Activated naive CD8-positive, alpha-beta T cell treated with anti-CD3 and anti-CD28 coated beads, Interleukin-2, amount 10 ng/mL, durations not matched to agents 7 days and 5 days (primary cell): ENCODE data around the gene SLC12A3. TPM values are rescaled to one million over a fixed set of nuclear protein-coding genes. Genes with fewer than 3 reads are reported as not detected.

Source experiments
- ATAC-seq: fragments of 150-1000 bp; cut with Tn5 transposase; one replicate; pipeline ENCODE4 v1.10.0; 2021; ENCODE audit warnings: low read depth, moderate library complexity
- POLR2A ChIA-PET: fragments of 350-600 bp; sonication (Branson Sonifier 250); formaldehyde crosslinking; loops from one replicate; lab custom pipeline; 2021; ENCODE audit warnings: antibody characterized with exemption; lab: Charles Lee
- DNase-seq: peaks from one replicate; pipeline ENCODE4 v3.0.0; 2021
- H3K27ac Mint-ChIP-seq: one replicate; pipeline ENCODE4 v1.8.0; 2022; ENCODE audit warnings: mild to moderate bottlenecking, mixed read lengths
- H3K27me3 Mint-ChIP-seq: one replicate; pipeline ENCODE4 v1.8.0; 2022; ENCODE audit warnings: mild to moderate bottlenecking, moderate library complexity, mixed read lengths
- H3K36me3 Mint-ChIP-seq: one replicate; pipeline ENCODE4 v1.8.0; 2021; ENCODE audit warnings: mild to moderate bottlenecking, mixed read lengths
- H3K4me1 Mint-ChIP-seq: one replicate; pipeline ENCODE4 v1.8.0; 2021; ENCODE audit warnings: mixed read lengths
- H3K4me3 Mint-ChIP-seq: one replicate; pipeline ENCODE4 v1.8.0; 2022; ENCODE audit warnings: mild to moderate bottlenecking, moderate library complexity, mixed read lengths
- H3K9me3 Mint-ChIP-seq: one replicate; pipeline ENCODE4 v1.8.0; 2021; ENCODE audit warnings: mixed read lengths
- total RNA-seq, 2 experiments: library from RNA; stranded (reverse); gene quantifications; one replicate each; pipeline ENCODE4 v1.2.3, GENCODE V29; 2021

The SLC12A3 gene
- total RNA-seq, 2 experiments from 2014 or later, result not detected

DNA sequence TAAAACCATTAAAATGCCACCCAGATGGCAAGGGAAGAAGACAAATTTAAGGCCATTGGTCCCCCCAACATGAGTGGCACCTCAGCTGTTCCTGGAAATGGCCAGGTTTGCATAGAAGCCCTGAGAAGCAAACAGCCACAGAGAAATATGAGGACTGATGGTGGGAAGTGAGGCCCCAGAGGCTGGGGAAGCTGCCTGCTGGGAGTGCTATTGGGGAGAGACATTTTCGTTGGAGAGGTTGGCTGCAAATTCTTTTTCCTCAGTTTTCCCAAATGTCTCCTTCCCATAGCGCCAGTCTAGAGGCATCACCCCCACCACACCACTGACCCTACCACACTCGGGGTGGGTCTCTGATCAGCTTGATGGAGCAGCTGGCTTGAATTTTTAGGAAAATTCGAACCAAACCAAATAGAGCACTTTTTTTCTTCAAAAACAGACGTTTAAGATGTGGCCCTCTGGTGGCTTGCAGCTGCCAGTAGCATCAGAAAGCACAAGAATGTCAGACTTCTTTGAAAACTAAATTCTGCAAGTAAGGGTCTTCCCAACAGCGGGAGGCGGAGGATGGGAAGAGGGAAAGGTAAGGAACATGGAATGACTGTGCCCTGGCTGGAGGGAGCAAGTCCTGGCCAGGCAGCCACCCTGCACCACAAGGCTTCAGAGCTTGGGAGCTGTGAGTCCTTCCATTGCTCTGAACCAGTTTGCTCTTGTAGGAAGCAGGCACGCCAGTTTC lies 13.2 kb upstream of the SLC12A3 start:
- ATAC-seq, result no peak
- Mint-ChIP-seq H3K4me1 (peaks cover 31% of the 10 kb centered on the region), H3K9me3 (peaks cover 9% of the 10 kb centered on the region), H3K36me3 (peaks cover 15% of the 10 kb centered on the region), H3K27me3 (no peaks in the 10 kb centered on the region), H3K4me3 (no peak overlapping the region), H3K27ac (no peak overlapping the region)
- POLR2A ChIA-PET, result interaction anchor here (0.6 to 1.7 kb wide), 3 partner anchors 23 to 93 kb away, joined by 3 to 4 read pairs (median 4); no protein-coding TSS in a partner anchor
- DNase-seq, result no peak

DNA sequence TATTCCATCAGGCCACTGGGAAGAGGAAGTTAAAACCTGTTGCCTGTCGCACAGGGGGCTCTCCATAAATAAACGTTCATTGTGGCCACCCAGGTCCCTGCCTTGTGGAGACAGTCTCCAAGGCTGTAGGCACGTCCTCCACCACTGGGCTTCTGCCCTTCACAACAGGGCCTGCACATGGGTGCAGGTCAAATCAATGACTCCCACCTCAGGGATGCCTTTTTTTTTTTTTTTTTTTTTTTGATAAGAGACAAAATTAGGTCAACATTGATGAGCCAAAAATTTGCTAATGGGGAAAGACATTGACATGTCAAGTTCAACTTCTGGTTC lies 12.6 kb upstream of the SLC12A3 start:
- Mint-ChIP-seq H3K27me3 (no peaks in the 10 kb centered on the region), H3K4me1 (peaks cover 29% of the 10 kb centered on the region), H3K27ac (no peak overlapping the region), H3K4me3 (no peak overlapping the region), H3K9me3 (peaks cover 8% of the 10 kb centered on the region), H3K36me3 (peaks cover 12% of the 10 kb centered on the region)
- ATAC-seq, result no peak
- POLR2A ChIA-PET, result interaction anchor here (1.7 kb wide), 1 partner anchor 24 kb away, joined by 4 read pairs; no protein-coding TSS in a partner anchor
- DNase-seq, result no peak

DNA sequence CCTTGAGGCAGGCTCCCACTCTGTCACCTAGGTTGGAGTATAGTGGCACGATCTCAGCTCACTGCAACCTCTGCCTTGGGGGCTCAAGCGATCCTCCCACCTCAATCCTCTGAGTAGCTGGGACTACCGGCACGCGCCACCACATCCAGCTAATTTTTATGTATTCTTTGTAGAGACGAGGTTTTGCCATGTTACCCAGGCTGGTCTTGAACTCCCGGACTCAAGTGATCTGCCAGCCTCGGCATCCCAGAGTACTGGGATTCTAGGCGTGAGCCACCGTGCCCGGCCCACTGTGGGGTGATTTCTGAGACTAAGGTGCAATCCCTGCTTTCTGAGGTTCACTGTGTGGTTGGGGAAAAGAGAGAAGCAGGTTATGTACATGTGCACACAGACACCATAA lies 12.0 kb upstream of the SLC12A3 start:
- POLR2A ChIA-PET, result interaction anchor here (0.7 to 1.7 kb wide), 2 partner anchors 24 to 173 kb away, joined by 4 to 7 read pairs; no protein-coding TSS in a partner anchor
- Mint-ChIP-seq H3K9me3 (peaks cover 2% of the 10 kb centered on the region), H3K4me3 (no peak overlapping the region), H3K36me3 (peaks cover 6% of the 10 kb centered on the region), H3K27me3 (no peaks in the 10 kb centered on the region), H3K4me1 (peaks cover 23% of the 10 kb centered on the region), H3K27ac (no peak overlapping the region)
- no peak for ATAC-seq
- no peak for DNase-seq

DNA sequence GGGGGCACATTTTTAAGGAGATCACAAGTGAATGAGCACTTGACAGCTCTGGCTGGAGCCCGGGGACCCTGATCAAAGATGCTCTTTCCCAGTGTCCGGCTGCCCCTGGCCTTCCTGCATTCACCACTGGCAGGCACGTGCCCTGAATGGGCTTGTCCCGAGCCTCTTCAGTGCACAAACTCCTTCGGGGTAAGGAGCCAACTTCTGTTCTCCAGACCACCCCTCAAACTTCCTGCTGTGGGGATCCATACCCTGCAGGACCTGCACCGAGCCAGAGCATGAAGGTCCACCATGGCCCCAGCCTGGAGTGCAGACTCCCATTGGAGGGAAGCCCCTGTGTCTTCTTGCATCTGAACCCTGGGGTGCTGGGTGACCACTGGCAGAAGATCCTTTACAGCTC lies 9.8 kb upstream of the SLC12A3 start:
- no peak for ATAC-seq
- H3K9me3 Mint-ChIP-seq, result no peaks in the 10 kb centered on the region
- H3K27ac Mint-ChIP-seq, result no peak overlapping the region
- no peaks in the 10 kb centered on the region for H3K27me3 Mint-ChIP-seq
- DNase-seq, result no peak
- POLR2A ChIA-PET, result interaction anchor here (0.5 kb wide), 1 partner anchor 31 kb away, joined by 3 read pairs; no protein-coding TSS in a partner anchor
- peaks cover 20% of the 10 kb centered on the region for H3K4me1 Mint-ChIP-seq
- H3K36me3 Mint-ChIP-seq, result peaks cover 2% of the 10 kb centered on the region
- no peak overlapping the region for H3K4me3 Mint-ChIP-seq

DNA sequence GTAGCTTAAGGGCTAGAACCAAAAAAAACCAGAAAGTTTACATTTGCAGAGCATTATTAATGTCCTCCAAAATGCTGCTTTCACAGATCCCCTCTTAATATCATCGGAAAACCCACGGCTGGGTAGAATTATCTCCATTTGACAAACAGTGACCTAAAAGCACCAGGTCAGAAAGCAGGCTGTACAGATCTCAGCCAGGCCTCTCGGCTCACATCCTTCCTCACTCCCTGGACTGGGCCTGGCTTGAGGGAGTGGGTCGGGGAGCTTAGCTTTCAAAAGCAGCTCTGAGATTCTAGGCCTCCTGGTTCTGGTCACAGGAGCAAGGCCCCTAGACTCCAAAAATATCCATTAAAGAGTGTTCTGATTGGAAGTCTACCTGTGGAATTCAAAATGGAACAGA lies 9.1 kb upstream of the SLC12A3 start:
- Mint-ChIP-seq H3K4me3 (no peak overlapping the region), H3K4me1 (peaks cover 28% of the 10 kb centered on the region)
- POLR2A ChIA-PET, result no interaction called here

DNA sequence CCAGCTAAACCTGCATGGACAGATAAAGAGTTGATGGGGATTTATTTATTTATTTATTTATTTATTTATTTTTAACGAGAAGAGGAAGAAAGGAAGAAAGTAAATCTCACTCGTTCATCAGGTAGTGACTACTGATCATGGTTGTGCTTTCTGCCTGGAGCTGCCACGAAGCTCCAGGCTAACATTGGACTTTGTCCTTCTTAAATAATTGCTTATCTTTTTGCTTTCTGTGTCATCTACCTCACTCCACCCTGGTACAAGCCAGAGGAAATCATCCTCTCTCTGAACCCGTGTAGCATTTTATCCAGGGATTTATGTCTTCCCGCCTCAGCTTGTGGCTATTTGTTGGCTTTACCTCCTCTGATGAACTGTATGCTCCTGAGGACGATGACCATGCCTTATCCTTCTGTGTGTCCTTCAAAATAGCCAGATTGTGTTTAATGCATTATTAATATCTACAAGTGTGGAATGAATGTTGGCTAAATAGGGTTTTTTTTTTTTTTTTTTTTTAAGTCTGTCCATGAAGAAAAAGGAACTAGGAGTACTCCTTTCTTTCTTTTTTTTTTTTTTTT lies 8.0 kb upstream of the SLC12A3 start:
- Mint-ChIP-seq H3K4me3 (no peak overlapping the region), H3K4me1 (peaks cover 35% of the 10 kb centered on the region), H3K9me3 (no peaks in the 10 kb centered on the region), H3K27ac (peak overlapping the region; percentile 19), H3K36me3 (peaks cover 2% of the 10 kb centered on the region), H3K27me3 (no peaks in the 10 kb centered on the region)
- no peak for ATAC-seq
- POLR2A ChIA-PET, result interaction anchor here (1.1 kb wide), 1 partner anchor 75 kb away, joined by 3 read pairs; no protein-coding TSS in a partner anchor
- no peak for DNase-seq

More for the DNA sequence above, 9.1 kb upstream of the SLC12A3 start:
- Mint-ChIP-seq H3K27ac (no peak overlapping the region), H3K27me3 (no peaks in the 10 kb centered on the region), H3K9me3 (no peaks in the 10 kb centered on the region), H3K36me3 (peaks cover 2% of the 10 kb centered on the region)
- no peak for ATAC-seq
- DNase-seq, result no peak

DNA sequence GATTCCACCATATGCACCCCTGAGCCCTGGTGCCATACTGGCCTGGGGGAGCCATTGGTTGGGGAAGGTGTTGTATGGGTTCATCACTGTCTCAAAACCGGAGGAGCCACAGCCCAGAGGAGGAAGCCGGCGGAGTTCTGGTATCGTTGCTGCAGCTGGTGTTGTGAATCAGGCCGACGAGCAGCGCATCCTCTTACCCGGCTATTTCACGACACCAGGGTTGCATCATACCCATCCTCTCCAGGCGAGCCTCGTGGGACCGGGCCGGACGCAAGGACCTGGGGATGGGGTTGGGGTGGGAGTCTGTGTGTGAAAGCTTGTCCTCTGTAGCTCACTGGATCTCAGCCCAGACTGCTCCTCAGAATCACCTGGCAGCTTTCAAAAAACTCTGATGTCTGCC lies 6.6 kb upstream of the SLC12A3 start:
- no peak overlapping the region for H3K4me3 Mint-ChIP-seq
- no peaks in the 10 kb centered on the region for H3K9me3 Mint-ChIP-seq
- no peak for DNase-seq
- no peak for ATAC-seq
- POLR2A ChIA-PET, result interaction anchor here (1.5 kb wide), 1 partner anchor 80 kb away, joined by 3 read pairs; no protein-coding TSS in a partner anchor
- peaks cover 2% of the 10 kb centered on the region for H3K36me3 Mint-ChIP-seq
- peaks cover 45% of the 10 kb centered on the region for H3K4me1 Mint-ChIP-seq
- no peaks in the 10 kb centered on the region for H3K27me3 Mint-ChIP-seq
- H3K27ac Mint-ChIP-seq, result no peak overlapping the region

DNA sequence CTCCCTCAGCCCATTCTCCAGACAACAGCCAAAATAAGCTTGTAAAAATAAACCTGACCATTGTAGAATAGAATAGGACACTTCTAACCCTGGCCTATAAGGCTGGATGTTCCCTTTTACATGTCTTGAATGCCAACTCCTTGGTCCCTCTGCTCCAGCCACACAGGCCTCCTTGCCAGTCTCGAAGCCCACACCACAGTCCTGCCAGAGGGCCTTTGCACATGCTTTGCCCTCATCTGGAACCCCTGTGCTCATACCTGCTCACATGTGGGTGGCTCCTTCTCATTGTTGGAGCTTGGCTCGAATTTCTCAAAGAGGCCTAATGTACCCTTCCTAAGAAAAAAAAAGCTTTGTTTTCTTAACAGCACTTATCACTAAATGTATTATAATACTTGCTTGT lies 5.4 kb upstream of the SLC12A3 start:
- DNase-seq, result no peak
- Mint-ChIP-seq H3K27me3 (no peaks in the 10 kb centered on the region), H3K4me1 (peaks cover 51% of the 10 kb centered on the region), H3K36me3 (peaks cover 3% of the 10 kb centered on the region), H3K4me3 (no peak overlapping the region), H3K9me3 (no peaks in the 10 kb centered on the region), H3K27ac (peak overlapping the region; percentile 96)
- no peak for ATAC-seq
- POLR2A ChIA-PET, result interaction anchor here (0.7 to 1.5 kb wide), 6 partner anchors 11 to 182 kb away, joined by 3 to 8 read pairs (median 4); partner anchors contain the start of gene HERPUD1

DNA sequence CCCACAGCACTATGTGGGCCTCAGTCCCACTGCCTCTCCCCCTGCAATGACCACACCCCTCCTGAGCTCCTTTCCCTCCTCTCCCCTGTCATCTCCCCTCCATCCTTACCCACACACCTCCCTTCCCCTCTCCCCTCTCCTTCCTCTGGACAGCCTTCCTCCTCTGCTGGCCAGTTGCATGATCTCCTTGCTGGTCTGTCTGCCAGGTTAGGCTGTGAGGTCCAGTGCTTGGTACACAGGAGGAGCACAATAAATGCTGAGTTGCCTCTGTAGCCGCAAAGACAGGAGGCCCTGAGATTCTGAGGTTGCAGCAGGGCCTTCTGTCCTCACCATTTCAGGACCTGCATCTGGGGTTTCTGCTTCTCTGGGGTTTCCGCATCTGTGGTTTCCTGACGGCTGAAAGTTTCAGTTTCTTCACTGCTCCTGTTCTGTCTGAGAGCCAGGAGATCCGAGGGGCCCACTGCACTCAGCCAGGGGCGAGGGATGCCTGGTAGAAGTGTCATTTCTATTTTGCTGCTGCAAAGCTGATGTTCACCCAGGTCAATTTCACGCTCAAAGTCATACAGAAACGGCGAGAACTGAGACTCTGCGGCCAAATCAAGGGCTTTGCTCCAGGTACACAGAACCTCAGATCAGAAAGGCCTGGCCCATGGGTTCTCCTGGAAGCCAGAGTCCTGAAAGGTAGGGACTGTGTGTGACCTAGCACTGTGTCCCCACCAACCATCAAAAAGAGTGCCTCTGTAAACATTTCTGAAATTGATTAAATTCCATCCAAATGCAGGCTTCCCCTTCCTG lies 4.6 kb upstream of the SLC12A3 start:
- Mint-ChIP-seq H3K27me3 (no peaks in the 10 kb centered on the region), H3K27ac (peak overlapping the region; percentile 96), H3K4me3 (peak overlapping the region; percentile 72), H3K9me3 (no peaks in the 10 kb centered on the region), H3K4me1 (peaks cover 54% of the 10 kb centered on the region), H3K36me3 (peaks cover 3% of the 10 kb centered on the region)
- DNase-seq, result peak; percentile 65
- POLR2A ChIA-PET, result interaction anchor here (0.9 to 3.7 kb wide), 6 partner anchors 9 to 181 kb away, joined by 3 to 37 read pairs (median 6); partner anchors contain the start of gene HERPUD1
- peak; percentile 85 for ATAC-seq

DNA sequence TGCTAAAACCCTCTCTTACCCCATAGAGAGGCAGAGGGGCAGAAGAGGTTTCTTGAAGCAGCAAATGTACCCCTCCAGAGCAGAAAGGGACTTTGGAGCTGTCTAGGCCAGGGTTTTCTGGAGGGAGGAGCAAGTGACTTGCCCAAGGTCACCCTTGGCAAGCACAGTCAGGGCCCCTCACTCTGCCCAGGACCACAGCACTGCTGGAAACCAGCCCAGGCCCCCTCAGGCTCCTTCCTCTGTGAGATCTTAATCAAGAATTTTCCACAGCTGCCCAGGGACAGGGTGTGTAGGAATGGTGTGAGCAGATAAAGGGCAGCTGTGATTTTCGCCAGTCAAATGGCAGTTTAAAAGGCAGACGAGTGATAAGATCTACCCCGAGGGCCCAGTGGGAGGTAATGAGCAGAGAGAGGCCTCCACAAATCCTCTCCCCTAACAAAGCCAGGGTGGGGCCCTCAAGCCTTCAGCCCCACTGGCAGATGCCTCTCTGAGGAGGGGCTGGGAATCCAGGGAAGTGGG lies 3.9 kb upstream of the SLC12A3 start:
- Mint-ChIP-seq H3K36me3 (peaks cover 3% of the 10 kb centered on the region), H3K27ac (peak overlapping the region; percentile 96), H3K4me1 (peaks cover 57% of the 10 kb centered on the region), H3K27me3 (no peaks in the 10 kb centered on the region), H3K4me3 (peak overlapping the region; percentile 72), H3K9me3 (no peaks in the 10 kb centered on the region)
- peak; percentile 50 for DNase-seq
- POLR2A ChIA-PET, result interaction anchor here (1.1 to 3.7 kb wide), 2 partner anchors 10 to 71 kb away, joined by 3 to 37 read pairs; partner anchors contain the start of gene HERPUD1
- peak; percentile 14 for ATAC-seq

DNA sequence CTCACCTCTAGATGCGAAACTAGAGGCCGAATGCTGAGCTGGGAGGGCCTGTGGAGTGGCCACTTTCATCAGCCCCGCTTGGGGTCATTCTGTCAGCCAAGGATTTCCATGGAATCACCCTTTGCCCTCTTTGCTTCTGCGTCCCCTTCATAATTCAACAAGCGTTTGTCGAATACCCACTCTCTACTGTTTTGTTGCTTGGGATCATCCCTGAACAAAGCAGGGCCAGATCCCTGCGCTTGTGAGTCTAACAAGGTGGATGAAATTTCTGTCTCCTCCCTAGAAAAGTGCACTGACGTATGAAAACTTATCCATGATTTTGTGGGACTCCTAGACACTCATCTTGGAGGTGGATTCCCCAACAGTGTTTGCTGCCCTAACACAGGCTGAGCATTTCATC lies 3.3 kb upstream of the SLC12A3 start:
- peaks cover 3% of the 10 kb centered on the region for H3K36me3 Mint-ChIP-seq
- ATAC-seq (no peak), DNase-seq (no peak)
- H3K27ac Mint-ChIP-seq, result peak overlapping the region; percentile 96
- POLR2A ChIA-PET, result interaction anchor here (3.7 kb wide), 1 partner anchor 71 kb away, joined by 37 read pairs; the partner anchor contains the start of gene HERPUD1
- peak overlapping the region; percentile 72 for H3K4me3 Mint-ChIP-seq
- H3K4me1 Mint-ChIP-seq, result peaks cover 57% of the 10 kb centered on the region
- H3K9me3 Mint-ChIP-seq, result no peaks in the 10 kb centered on the region
- H3K27me3 Mint-ChIP-seq, result no peaks in the 10 kb centered on the region

DNA sequence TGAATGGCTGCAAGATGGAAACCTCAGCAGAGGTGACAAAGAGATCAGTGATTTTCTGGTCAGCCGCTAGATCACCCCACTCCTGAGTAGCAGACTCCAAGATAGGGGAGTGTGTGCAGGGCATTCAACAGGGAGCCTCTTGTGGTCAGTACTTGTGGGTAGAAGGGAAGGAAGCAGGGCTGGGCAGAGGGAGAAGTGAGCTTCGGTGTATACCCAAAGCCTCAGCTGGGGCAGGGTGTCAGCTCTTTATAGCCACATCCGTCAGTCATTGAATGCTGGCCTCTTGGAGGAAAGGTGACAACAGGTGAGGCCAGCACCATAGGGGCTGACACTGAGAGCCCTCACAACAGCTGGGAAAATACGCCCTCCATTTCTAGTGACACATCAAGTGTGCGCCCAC lies 2.2 kb upstream of the SLC12A3 start:
- Mint-ChIP-seq H3K27ac (peak overlapping the region; percentile 96), H3K9me3 (no peaks in the 10 kb centered on the region), H3K4me1 (peaks cover 59% of the 10 kb centered on the region), H3K4me3 (peak overlapping the region; percentile 48), H3K27me3 (no peaks in the 10 kb centered on the region), H3K36me3 (peaks cover 3% of the 10 kb centered on the region)
- peak; percentile 20 for ATAC-seq
- POLR2A ChIA-PET, result interaction anchor here (0.8 to 3.7 kb wide), 3 partner anchors 70 to 88 kb away, joined by 3 to 37 read pairs (median 4); partner anchors contain the start of gene HERPUD1
- DNase-seq, result peak; percentile 41
